ENCODE data around the gene SMC1B.
"Not testable (repeated sequence)": the region's sequence is repeated elsewhere in the genome, so short reads cannot be mapped to it uniquely, and the experiment has no call there.

Gene SMC1B

GRCh38 chr22:45418770-45419138 is 5.4 kb upstream of the SMC1B start:
- Mint-ChIP-seq H3K9me3 (no peaks in the 10 kb centered on the region), H3K27me3 (peaks cover 3% of the 10 kb centered on the region), H3K36me3 (ENCODE audit: low read depth) (peaks cover 15% of the 10 kb centered on the region), H3K27ac (no peak overlapping the region), H3K4me1 (ENCODE audit: low read depth) (peaks cover 11% of the 10 kb centered on the region), H3K4me3 (no peak overlapping the region)

GRCh38 chr22:45418056-45418769 is 4.8 kb upstream of the SMC1B start:
- Mint-ChIP-seq H3K9me3 (no peaks in the 10 kb centered on the region), H3K27ac (no peak overlapping the region), H3K4me3 (no peak overlapping the region), H3K27me3 (peaks cover 5% of the 10 kb centered on the region), H3K36me3 (ENCODE audit: low read depth) (peaks cover 15% of the 10 kb centered on the region), H3K4me1 (ENCODE audit: low read depth) (peaks cover 15% of the 10 kb centered on the region)

DNA sequence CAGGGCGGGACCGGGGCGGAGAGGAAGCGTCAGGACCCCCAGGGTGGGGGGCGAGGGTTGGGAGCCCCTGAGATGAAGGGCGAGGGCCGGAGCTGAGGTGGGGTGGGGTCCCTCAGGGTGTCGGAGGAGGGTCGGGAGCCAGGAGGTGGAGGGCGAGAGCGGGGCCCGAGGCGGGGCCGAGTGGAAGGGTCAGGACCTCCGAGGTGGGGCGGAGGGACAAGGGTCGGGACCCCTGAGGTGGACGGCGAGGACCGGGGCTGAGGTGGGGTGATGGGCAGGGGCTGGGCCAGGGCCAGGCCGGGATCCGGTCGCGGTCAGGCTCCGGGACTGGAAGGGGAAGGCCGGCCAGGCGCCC is 409 bp downstream of the SMC1B start:
- H3K27ac Mint-ChIP-seq = peak overlapping the region; percentile 52
- H3K36me3 Mint-ChIP-seq (ENCODE audit: low read depth) = no peaks in the 10 kb centered on the region
- H3K9me3 Mint-ChIP-seq = no peaks in the 10 kb centered on the region
- H3K4me1 Mint-ChIP-seq (ENCODE audit: low read depth) = peaks cover 20% of the 10 kb centered on the region
- peak overlapping the region; percentile 41 for H3K4me3 Mint-ChIP-seq
- H3K27me3 Mint-ChIP-seq = peaks cover 5% of the 10 kb centered on the region

GRCh38 chr22:45407793-45408192 is 5.6 kb downstream of the SMC1B start:
- Mint-ChIP-seq H3K4me3 (no peak overlapping the region), H3K36me3 (ENCODE audit: low read depth) (no peaks in the 10 kb centered on the region), H3K27ac (no peak overlapping the region), H3K4me1 (ENCODE audit: low read depth) (peaks cover 4% of the 10 kb centered on the region), H3K27me3 (no peaks in the 10 kb centered on the region), H3K9me3 (no peaks in the 10 kb centered on the region)

DNA sequence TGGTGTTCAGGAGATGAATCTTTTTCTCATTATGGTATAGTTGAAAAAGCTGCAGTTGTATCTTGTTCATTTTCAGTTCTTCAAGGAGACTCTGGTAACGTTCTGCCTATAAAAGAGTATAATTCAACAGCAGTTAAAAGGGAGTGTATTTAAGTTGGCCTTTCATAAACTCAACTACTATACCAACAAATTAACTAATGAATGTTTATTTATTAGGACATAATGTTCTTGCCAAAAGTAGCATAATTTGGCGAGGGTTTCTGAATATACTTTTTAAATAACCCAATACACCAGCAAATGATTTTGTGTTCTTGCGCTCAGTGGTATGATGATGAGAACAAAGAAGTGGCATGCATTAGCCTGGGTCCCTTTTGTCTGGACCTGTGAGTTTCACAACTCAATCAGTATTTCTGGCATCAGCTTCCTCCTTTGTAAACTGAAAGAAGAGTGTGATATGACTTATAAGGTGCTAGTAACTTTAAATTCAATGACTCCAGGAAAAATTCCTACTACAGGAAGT is 10.9 kb downstream of the SMC1B start:
- no peaks in the 10 kb centered on the region for H3K4me1 Mint-ChIP-seq (ENCODE audit: low read depth)
- no peak overlapping the region for H3K27ac Mint-ChIP-seq
- H3K36me3 Mint-ChIP-seq (ENCODE audit: low read depth) = no peaks in the 10 kb centered on the region
- no peak overlapping the region for H3K4me3 Mint-ChIP-seq
- H3K9me3 Mint-ChIP-seq = peaks cover 4% of the 10 kb centered on the region
- H3K27me3 Mint-ChIP-seq = no peaks in the 10 kb centered on the region

DNA sequence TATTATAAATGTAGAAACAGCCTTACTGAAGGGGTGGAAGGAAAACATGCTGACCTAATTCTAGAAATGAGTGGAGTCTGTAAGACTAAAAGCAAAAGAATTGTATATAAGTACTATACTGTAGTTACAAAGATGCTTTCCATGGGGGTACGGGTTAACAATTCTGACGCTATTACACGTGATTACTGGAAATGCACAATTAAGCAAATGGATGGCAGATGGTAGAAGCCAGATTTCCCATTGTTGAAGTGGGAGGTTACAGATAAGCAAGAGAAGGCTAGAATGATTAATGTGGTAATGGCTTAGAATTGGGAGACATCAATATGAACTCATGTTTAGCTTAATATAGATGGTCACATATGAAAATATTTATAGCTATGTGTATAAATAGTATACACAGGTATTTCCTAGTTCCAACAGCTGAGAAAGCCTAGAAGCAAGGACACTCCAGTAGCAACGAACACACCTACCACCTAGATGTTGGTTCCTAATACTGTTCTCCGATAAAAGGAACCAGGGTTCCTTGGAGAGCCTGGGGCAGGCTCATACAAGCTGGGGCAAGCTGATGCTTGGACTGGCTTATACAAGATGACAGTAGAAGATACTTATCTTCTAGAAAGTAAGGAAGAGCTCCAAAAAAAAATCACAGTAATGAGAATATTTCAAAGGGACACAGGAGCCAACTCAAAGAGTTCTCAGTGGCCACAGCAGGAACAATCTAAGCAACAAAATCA is 13.5 kb downstream of the SMC1B start:
- H3K27me3 Mint-ChIP-seq = no peaks in the 10 kb centered on the region
- H3K27ac Mint-ChIP-seq = no peak overlapping the region
- H3K9me3 Mint-ChIP-seq = peaks cover 5% of the 10 kb centered on the region
- no peaks in the 10 kb centered on the region for H3K36me3 Mint-ChIP-seq (ENCODE audit: low read depth)
- H3K4me3 Mint-ChIP-seq = no peak overlapping the region
- no peaks in the 10 kb centered on the region for H3K4me1 Mint-ChIP-seq (ENCODE audit: low read depth)

- Mint-ChIP-seq H3K27me3 (no peaks in the 10 kb centered on the region), H3K9me3 (peaks cover 5% of the 10 kb centered on the region), H3K4me3 (no peak overlapping the region), H3K27ac (no peak overlapping the region), H3K36me3 (ENCODE audit: low read depth) (no peaks in the 10 kb centered on the region), H3K4me1 (ENCODE audit: low read depth) (no peaks in the 10 kb centered on the region)
Measured at GRCh38 chr22:45398214-45398613, 15.2 kb downstream of the SMC1B start.

- H3K4me3 Mint-ChIP-seq = no peak overlapping the region
- H3K27ac Mint-ChIP-seq = no peak overlapping the region
- no peaks in the 10 kb centered on the region for H3K27me3 Mint-ChIP-seq
- no peaks in the 10 kb centered on the region for H3K36me3 Mint-ChIP-seq (ENCODE audit: low read depth)
- no peaks in the 10 kb centered on the region for H3K4me1 Mint-ChIP-seq (ENCODE audit: low read depth)
- H3K9me3 Mint-ChIP-seq = peaks cover 5% of the 10 kb centered on the region
Measured at GRCh38 chr22:45397806-45398205, 15.6 kb downstream of the SMC1B start.

GRCh38 chr22:45389546-45389945 is 23.9 kb downstream of the SMC1B start:
- Mint-ChIP-seq H3K36me3 (ENCODE audit: low read depth) (no peaks in the 10 kb centered on the region), H3K27ac (no peak overlapping the region), H3K4me1 (ENCODE audit: low read depth) (no peaks in the 10 kb centered on the region), H3K27me3 (peaks cover 4% of the 10 kb centered on the region), H3K9me3 (no peaks in the 10 kb centered on the region), H3K4me3 (no peak overlapping the region)

DNA sequence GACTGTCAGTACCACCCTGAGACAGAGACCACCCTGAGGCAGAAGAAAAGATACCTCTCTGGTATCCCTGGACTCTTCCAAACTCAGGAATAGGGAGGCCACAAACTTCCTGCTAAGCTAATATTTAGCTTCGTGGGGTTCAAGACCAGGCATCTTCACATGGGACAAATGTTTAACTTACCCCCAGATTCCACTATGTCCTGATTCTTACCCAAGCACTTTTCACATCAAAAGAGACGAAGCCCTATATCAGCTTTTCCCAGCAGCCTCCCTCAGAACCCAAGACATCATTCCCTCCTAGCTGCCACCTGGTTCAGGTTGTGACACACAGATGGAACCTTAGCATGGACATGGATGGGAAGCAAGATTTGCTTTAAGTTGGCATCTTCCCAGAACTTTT is 32.1 kb downstream of the SMC1B start:
- Mint-ChIP-seq H3K4me1 (ENCODE audit: low read depth) (no peaks in the 10 kb centered on the region), H3K4me3 (no peak overlapping the region), H3K9me3 (no peaks in the 10 kb centered on the region), H3K36me3 (ENCODE audit: low read depth) (no peaks in the 10 kb centered on the region), H3K27ac (no peak overlapping the region), H3K27me3 (peaks cover 3% of the 10 kb centered on the region)

DNA sequence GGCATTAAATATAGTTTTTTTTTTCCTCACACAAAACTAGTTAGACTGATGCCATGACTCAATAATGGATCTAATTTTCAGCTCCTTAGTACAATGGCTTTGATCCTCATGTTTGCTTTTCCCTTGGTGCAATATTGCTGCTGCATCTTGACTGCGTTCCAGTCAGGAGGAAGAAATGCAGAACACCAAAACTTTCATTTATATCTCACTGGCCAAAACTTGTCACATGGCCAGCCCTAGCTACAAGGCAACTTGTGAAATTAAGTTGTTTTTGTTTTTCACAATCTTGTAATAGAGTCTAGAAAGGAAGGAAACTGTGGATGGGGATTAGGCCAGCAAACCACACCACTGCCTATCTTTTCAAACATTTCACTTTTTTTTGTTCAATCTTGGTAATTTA is 36.7 kb downstream of the SMC1B start:
- H3K27ac Mint-ChIP-seq = no peak overlapping the region
- no peak overlapping the region for H3K4me3 Mint-ChIP-seq

DNA sequence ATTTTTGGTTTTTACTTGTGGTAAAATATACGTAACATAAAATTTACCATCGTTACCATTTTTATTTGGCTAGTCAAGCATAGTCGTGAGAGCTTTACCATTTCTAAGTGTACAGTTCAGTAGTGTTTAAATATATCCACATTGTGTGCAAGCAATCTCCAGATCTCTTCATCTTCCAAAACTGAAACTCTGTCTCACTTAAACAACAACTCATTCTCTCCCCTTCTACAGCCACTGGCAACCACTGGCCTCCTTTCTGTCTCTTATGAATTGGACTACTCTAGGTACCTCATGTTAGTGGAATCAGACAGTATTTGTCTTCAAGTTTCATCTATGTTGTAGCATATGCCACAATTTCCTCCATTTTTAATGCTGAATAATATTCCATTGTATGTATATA is 37.4 kb downstream of the SMC1B start:
- H3K9me3 Mint-ChIP-seq = no peaks in the 10 kb centered on the region
- H3K27me3 Mint-ChIP-seq = no peaks in the 10 kb centered on the region
- H3K36me3 Mint-ChIP-seq (ENCODE audit: low read depth) = no peaks in the 10 kb centered on the region
- H3K4me3 Mint-ChIP-seq = no peak overlapping the region
- peaks cover 5% of the 10 kb centered on the region for H3K4me1 Mint-ChIP-seq (ENCODE audit: low read depth)
- H3K27ac Mint-ChIP-seq = no peak overlapping the region

More for the DNA sequence above, 36.7 kb downstream of the SMC1B start:
- H3K4me1 Mint-ChIP-seq (ENCODE audit: low read depth) = peaks cover 5% of the 10 kb centered on the region
- H3K27me3 Mint-ChIP-seq = no peaks in the 10 kb centered on the region
- no peaks in the 10 kb centered on the region for H3K36me3 Mint-ChIP-seq (ENCODE audit: low read depth)
- H3K9me3 Mint-ChIP-seq = no peaks in the 10 kb centered on the region

- H3K36me3 Mint-ChIP-seq (ENCODE audit: low read depth); H3K4me3 Mint-ChIP-seq; H3K4me1 Mint-ChIP-seq (ENCODE audit: low read depth); H3K9me3 Mint-ChIP-seq; H3K27ac Mint-ChIP-seq; H3K27me3 Mint-ChIP-seq: not testable (repeated sequence)
Measured at GRCh38 chr22:45373592-45373991, 39.8 kb downstream of the SMC1B start.

- Mint-ChIP-seq H3K9me3 (peaks cover 4% of the 10 kb centered on the region), H3K27me3 (no peaks in the 10 kb centered on the region), H3K4me1 (ENCODE audit: low read depth) (no peaks in the 10 kb centered on the region), H3K27ac (no peak overlapping the region), H3K4me3 (no peak overlapping the region), H3K36me3 (ENCODE audit: low read depth) (no peaks in the 10 kb centered on the region)
Measured at GRCh38 chr22:45366713-45367112, 46.7 kb downstream of the SMC1B start.

DNA sequence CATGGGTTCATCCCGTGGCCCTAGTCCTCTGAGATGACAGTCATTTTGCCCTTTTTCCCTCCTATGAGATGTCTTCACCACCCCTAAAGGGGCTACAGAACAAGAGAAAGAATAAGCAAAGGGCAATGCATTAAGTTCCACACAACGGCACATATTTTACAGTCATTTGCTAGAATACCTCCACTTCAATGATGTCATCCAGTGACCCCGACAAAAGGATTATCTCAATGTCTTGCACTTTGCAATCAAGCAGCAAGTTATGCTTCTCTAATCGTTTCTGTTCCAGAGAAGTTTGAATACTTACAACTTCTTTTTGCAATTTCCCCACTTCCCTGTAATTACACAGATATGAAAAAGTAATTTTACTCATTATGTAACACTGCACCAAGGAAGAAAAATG is 53.8 kb downstream of the SMC1B start:
- H3K27me3 Mint-ChIP-seq = no peaks in the 10 kb centered on the region
- H3K36me3 Mint-ChIP-seq (ENCODE audit: low read depth) = no peaks in the 10 kb centered on the region
- no peak overlapping the region for H3K27ac Mint-ChIP-seq
- H3K4me3 Mint-ChIP-seq = no peak overlapping the region
- H3K9me3 Mint-ChIP-seq = no peaks in the 10 kb centered on the region
- peaks cover 2% of the 10 kb centered on the region for H3K4me1 Mint-ChIP-seq (ENCODE audit: low read depth)

GRCh38 chr22:45358127-45358526 is 55.3 kb downstream of the SMC1B start:
- H3K27ac Mint-ChIP-seq = no peak overlapping the region
- no peaks in the 10 kb centered on the region for H3K27me3 Mint-ChIP-seq
- H3K4me1 Mint-ChIP-seq (ENCODE audit: low read depth) = peaks cover 10% of the 10 kb centered on the region
- H3K9me3 Mint-ChIP-seq = no peaks in the 10 kb centered on the region
- no peaks in the 10 kb centered on the region for H3K36me3 Mint-ChIP-seq (ENCODE audit: low read depth)
- H3K4me3 Mint-ChIP-seq = no peak overlapping the region

All from stimulated activated naive CD8-positive, alpha-beta T cell treated with anti-CD3 and anti-CD28 coated beads, Interleukin-15, Interleukin-2, amounts not matched to agents 100 ng/mL and 50 ng/mL, for 24 hours (primary cell).